NK-92 treated with Interleukin-12 subunit alpha and Interleukin-12 subunit beta, amount 100 ng/mL, for 24 hours (cell line): ENCODE data around the gene IMPDH2.
"Not testable (repeated sequence)": the region's sequence is repeated elsewhere in the genome, so short reads cannot be mapped to it uniquely, and the experiment has no call there.

ENCODE experiments used
- DNase-seq: peaks from one replicate; lab custom pipeline; 2025; lab: John Stamatoyannopoulos, UW

Gene IMPDH2

DNA sequence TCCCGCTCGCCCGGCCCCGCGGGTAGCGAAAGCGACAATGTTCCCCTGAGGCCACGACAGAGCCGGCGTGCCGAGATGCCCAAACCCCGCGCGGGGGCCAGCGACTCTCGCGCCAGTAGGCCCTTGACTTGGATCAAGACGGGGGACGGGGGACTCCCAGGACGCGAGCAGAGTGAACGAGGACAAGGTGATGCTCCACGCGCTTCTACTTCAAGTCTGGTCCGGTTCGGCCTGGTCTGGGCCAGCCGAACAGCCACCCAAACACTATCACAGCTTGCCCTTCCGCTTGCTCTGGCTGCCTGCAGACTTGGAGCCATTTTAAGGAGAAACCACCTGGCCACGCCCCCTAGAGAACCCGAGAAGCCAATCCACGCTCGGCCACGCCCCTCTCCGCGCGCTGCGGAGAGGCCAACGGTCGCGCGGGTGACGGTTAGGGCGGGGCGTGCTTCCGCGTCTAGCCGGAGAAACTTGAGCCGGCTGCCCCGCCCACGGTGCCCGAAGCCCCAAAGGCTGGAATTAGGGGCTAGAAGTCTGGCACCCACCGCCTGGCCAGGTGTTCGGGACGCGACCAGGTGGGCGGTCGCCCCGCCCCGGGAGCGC is 7.9 kb downstream of the IMPDH2 start:
- DNase-seq: peak; percentile 94

GRCh38 chr3:49020330-49021212 is 8.6 kb downstream of the IMPDH2 start:
- DNase-seq: peak; percentile 58

DNA sequence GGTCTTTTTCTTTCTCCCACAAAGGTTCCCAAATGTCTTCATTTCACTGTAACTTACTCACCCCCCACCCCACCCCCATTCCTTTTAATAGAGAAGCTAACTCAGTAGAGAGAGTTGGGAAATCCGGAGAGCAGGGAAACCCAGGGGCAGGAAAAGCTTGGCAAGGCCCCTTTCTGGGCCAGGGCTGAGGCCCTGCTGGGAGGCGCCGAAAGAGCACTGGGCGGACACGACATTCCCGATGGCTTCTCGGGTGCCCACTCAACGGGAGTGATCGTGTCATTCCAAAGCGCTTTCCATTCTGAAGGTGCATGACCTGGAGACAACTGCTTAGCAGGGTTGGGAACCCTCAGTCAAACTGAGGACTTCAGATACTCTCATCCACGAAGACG is 9.3 kb downstream of the IMPDH2 start:
- DNase-seq: no peak

DNA sequence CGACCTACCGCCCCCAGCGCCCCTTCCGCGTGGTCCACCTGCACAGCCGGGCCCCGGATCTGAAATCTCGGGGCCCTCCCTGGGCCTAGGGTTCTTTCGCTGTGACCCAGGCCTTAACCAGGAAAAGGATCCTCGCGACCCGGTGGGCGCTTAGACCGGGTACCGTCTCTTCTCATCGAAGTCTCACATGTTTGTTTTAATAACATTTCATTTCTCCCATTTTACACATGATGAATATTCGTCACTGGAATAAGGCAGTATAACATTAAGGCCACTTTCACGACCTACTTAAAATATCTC is 10.5 kb downstream of the IMPDH2 start:
- no peak for DNase-seq

GRCh38 chr3:49017971-49018706 is 11.1 kb downstream of the IMPDH2 start, which contains the start of gene DALRD3:
DALRD3 (minus strand) TSS chr3:49018580; CDS start chr3:49018564, 16 bp downstream.
- peak; percentile 17 for DNase-seq

DNA sequence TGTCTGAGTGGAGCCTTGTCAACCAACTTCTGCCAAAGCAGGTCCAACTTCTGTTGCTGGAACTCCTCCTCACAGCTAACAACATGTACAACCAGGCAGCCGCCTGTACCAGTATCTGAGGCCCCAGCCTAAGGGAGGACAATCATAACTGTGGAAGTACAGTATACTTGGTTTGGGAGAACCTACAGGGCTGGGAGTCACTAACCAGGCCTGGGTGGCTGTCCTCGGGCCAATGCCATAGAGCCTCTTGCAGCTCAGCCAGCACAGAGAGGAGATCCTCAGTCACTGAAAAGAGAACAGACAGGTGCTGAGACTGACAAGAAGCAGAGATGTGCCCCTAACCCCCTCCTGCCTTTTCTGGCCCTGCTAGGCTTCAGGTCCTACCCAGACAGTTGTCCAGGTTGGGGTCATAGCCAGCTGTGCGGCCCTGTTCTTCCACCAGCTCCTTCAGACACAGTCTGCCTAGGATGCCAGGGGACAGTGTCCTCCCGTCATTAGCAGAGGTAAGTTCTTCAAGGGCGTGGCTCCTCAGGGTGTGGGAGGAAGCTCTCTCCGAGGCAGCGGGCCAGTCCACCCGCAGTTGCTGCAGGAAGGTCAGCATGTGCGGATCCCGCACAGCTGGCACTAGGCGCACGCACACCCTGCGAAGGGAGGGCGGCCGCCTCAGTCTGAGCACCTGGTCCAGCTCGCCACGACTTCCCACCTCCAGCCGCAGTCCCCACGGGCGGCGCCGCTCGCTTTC is 11.8 kb downstream of the IMPDH2 start:
- no peak for DNase-seq

GRCh38 chr3:49016414-49017228 is 12.6 kb downstream of the IMPDH2 start:
- no peak for DNase-seq

DNA sequence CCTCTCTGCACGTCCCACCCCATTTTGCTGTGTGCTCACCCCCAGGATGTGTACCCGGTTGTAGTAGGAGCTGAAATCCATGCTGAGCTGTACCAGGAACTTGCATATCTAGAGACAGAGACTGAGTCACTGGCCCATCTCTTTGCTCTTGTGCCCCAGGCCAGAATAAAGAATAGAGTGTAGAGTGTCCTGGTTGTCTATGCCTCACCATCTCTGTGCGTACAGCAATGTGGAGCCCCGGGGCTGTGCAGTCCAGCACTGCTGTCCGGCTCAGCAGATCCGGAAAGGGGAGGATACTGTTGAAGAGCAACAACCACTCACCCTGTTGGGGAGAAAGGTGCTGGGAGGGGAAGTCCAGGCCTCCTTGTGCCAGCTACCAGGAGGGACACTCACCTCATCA is 13.4 kb downstream of the IMPDH2 start:
- no peak for DNase-seq

- no peak for DNase-seq
These were observed 14.1 kb downstream of the IMPDH2 start for GRCh38 chr3:49015072-49015471.

DNA sequence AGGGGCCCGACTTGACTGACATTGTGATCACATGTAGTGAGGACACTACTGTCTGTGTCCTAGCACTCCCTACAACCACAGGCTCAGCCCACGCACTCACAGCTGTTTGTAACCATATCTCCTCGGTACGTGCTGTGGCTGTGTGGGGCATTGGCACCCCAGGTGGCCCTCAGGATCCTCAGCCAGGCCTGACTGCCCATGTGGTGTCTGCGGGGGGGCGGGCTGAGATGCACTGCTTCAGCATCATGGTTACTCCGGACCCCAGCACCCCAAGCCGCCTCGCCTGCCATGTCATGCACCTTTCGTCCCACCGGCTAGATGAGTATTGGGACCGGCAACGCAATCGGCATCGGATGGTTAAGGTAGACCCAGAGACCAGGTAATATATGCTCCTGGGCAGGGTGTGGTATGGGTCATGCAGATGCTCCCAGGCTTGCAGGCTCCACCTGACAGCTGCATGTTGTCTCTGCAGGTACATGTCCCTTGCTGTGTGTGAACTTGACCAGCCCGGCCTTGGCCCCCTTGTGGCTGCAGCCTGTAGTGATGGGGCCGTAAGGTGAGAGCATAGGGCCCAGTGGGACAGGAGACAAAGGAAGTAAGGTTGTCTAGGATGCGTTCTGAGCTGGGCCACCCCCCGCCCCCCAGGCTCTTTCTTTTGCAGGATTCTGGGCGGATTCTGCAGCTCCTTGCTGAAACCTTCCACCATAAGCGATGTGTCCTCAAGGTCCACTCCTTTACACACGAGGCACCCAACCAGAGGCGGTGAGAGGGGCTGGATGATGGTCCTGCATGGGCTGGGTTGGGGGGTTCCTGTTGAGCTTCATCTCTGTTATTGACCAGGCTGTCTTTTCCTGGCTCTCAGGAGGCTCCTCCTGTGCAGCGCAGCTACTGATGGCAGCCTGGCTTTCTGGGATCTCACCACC is 15.2 kb downstream of the IMPDH2 start:
- no peak for DNase-seq

DNA sequence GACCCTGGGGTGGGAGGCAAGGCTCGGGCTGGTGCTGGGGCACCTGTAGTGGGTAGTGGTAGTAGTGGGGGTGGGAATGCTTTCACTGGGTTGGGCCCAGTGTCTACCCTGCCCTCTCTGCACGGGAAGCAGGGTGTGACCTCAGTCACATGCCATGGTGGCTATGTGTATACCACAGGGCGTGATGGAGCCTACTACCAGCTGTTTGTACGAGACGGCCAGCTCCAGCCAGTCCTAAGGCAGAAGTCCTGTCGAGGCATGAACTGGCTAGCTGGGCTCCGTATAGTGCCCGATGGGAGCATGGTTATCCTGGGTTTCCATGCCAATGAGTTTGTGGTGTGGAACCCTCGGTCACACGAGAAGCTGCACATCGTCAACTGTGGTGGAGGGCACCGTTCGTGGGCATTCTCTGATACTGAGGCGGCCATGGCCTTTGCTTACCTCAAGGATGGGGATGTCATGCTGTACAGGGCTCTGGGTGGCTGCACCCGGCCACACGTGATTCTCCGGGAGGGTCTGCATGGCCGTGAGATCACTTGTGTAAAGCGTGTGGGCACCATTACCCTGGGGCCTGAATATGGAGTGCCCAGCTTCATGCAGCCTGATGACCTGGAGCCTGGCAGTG is 16.0 kb downstream of the IMPDH2 start:
- DNase-seq: no peak

- no peak for DNase-seq
These were observed 16.7 kb downstream of the IMPDH2 start for GRCh38 chr3:49012441-49013017.

DNA sequence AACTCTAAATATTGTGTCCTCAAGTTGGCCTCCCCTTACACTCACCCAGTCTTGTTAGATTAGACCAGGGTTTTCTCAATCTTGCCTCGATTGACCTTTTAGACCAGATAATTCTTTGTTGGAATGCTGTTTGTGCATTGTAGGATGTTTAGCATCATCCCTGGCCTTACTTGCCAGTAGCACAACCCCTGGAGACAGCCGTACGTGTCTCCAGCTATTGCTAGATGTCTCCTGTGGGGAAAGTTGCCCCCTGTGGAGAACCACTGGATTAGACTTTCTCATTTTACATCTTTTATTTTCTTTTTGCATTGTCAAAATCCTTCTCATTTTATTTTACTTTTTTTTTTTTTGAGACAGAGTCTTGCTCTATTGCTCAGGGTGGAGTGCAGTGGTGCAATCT is 19.8 kb downstream of the IMPDH2 start:
- DNase-seq: no peak

DNA sequence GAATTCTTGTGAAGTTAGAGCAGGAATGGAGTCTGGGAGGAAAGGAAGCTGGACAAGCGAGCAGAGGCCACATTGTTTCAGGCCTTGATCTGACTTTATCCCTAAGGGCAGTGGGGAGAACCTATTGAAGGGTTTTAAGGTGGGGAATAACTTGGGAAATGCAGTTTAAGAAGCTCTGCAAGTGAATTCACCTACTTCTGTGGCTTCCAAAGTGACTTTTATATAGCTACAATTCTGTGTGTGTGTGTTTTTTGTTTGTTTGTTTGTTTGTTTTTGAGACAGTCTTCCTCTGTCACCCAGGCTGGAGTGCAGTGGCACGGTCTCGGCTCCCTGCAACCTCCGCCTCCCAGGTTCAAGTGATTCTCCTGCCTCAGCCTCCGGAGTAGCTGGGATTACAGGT is 20.6 kb downstream of the IMPDH2 start:
- not testable (repeated sequence) for DNase-seq

GRCh38 chr3:49007771-49008528 is 21.2 kb downstream of the IMPDH2 start:
- DNase-seq: peak; percentile 63

- peak; percentile 92 for DNase-seq
These were observed 22.0 kb downstream of the IMPDH2 start, which contains the start of gene WDR6 for GRCh38 chr3:49007068-49007770. WDR6 (plus strand) TSS chr3:49007391; CDS start chr3:49007432, 41 bp downstream.

GRCh38 chr3:49006408-49007067 is 22.7 kb downstream of the IMPDH2 start:
- no peak for DNase-seq
